Thyroid gland (tissue), 4 donors: ENCODE data around the gene ZNF227. TPM values are rescaled to one million over a fixed set of nuclear protein-coding genes. Genes with fewer than 3 reads are reported as not detected.

Experiments used
- DNase-seq, 2 donors: peaks; one replicate each; pipeline ENCODE4 v3.0.0-alpha.2; 2019
- H3K27ac ChIP-seq, 3 donors: fragments of 200-600 bp; sonication (generic); 1 replicate in 2 of 3; 2 replicates in 1 of 3; pipeline ENCODE4 v1.5.1; 2016 to 2019; ENCODE audit warnings: mild to moderate bottlenecking in 1 of 3, moderate library complexity in 1 of 3
- H3K27me3 ChIP-seq: fragments of 200-600 bp; sonication (generic); one replicate; pipeline ENCODE4 v1.5.1; 2019
- H3K36me3 ChIP-seq, 2 donors: fragments of 200-600 bp; sonication (generic); one replicate each; pipeline ENCODE4 v1.5.1; 2016 to 2019
- H3K4me1 ChIP-seq, 2 donors: fragments of 200-600 bp; sonication (generic); one replicate each; pipeline ENCODE4 v1.5.1; 2017 to 2019
- H3K4me3 ChIP-seq, 3 donors: fragments of 200-600 bp; sonication (generic); replicated peaks in 1 of 3; 1 replicate in 2 of 3; 2 replicates in 1 of 3; pipeline ENCODE4 v1.5.1; 2016; ENCODE audit warnings: mild to moderate bottlenecking in 1 of 3
- H3K9me3 ChIP-seq: fragments of 200-600 bp; sonication (generic); one replicate; pipeline ENCODE4 v1.5.1; 2017
- CTCF ChIP-seq, 6 experiments: fragments of 200-600 bp in 3 of 6; fragments of 450-650 bp in 3 of 6; sonication (generic) in 3 of 6; IDR thresholded peaks; one replicate each; pipeline ENCODE4 v1.5.1; 2016 to 2019; ENCODE audit warnings: antibody characterized with exemption in 6 of 6, mild to moderate bottlenecking in 2 of 6, inconsistent platforms in 1 of 6, moderate library complexity in 1 of 6
- POLR2A ChIP-seq, 2 donors: fragments of 450-650 bp; IDR thresholded peaks; one replicate each; pipeline ENCODE4 v1.6.1; 2017; ENCODE audit warnings: antibody characterized with exemption in 2 of 2, mild to moderate bottlenecking in 2 of 2, moderate library complexity in 1 of 2
- whole genome bisulfite sequencing, 2 donors: methylation state at CpG; one replicate each; pipeline ENCODE4 v1.1.5; 2017; 5-methylcytosine and 5-hydroxymethylcytosine counted together
- intact Hi-C: fragments of 100-400 bp; cut with DNase I; formaldehyde crosslinking; loops from one replicate; pipeline ENCODE4 v1.15.1; 2023
- total RNA-seq, 4 donors: library from RNA; depleted of rRNA; stranded (reverse); fragments of >200 nt; gene quantifications; one replicate each; pipeline ENCODE4 v1.2.3, GENCODE V29; 2016

ZNF227 gene
- total RNA-seq, 4 donors from 2014 or later: 12.4 to 44.7 (median 18.4) TPM

- Histone ChIP-seq H3K9me3 (no peaks in the 10 kb centered on the region), H3K36me3 (peaks cover 53 to 54% of the 10 kb centered on the region in 2 donors), H3K4me3 (no peak overlapping the region), H3K4me1 (no peaks in the 10 kb centered on the region), H3K27ac (no peak overlapping the region), H3K27me3 (no peaks in the 10 kb centered on the region)
- 94 to 97% methylated on average over 3 of the region's 3 CpGs for WGBS, 2 donors
- intact Hi-C loops: no loop called here
- no peak for DNase-seq
- TF ChIP-seq CTCF (IDR thresholded peaks at IDR 0.05) (no peak), POLR2A (IDR thresholded peaks at IDR 0.05) (no peak)
Observed at GRCh38 chr19:44176590-44176989, 35.7 kb upstream of the ZNF227 start.

GRCh38 chr19:44180968-44181367 lies 31.4 kb upstream of the ZNF227 start:
- Histone ChIP-seq H3K4me3 (no peak overlapping the region), H3K36me3 (peaks cover 10% of the 10 kb centered on the region in 2 donors), H3K9me3 (no peaks in the 10 kb centered on the region), H3K4me1 (no peaks in the 10 kb centered on the region), H3K27me3 (no peaks in the 10 kb centered on the region), H3K27ac (no peak overlapping the region)
- intact Hi-C loops: no loop called here
- DNase-seq: no peak
- no peak for TF ChIP-seq POLR2A (IDR thresholded peaks at IDR 0.05)
- TF ChIP-seq CTCF (IDR thresholded peaks at IDR 0.05): no peak

GRCh38 chr19:44182145-44182544 lies 30.2 kb upstream of the ZNF227 start:
- Histone ChIP-seq H3K36me3 (no peaks in the 10 kb centered on the region), H3K27me3 (no peaks in the 10 kb centered on the region), H3K9me3 (no peaks in the 10 kb centered on the region), H3K4me1 (no peaks in the 10 kb centered on the region), H3K27ac (no peak overlapping the region), H3K4me3 (no peak overlapping the region)
- no peak for TF ChIP-seq CTCF (IDR thresholded peaks at IDR 0.05)
- no peak for TF ChIP-seq POLR2A (IDR thresholded peaks at IDR 0.05)
- WGBS, 2 donors: 74 to 88% methylated on average over 10 of the region's 10 CpGs
- DNase-seq: no peak
- intact Hi-C loops: no loop called here

GRCh38 chr19:44190020-44190419 lies 22.3 kb upstream of the ZNF227 start:
- no peaks in the 10 kb centered on the region for H3K36me3 ChIP-seq
- no peak overlapping the region for H3K4me3 ChIP-seq
- TF ChIP-seq CTCF (IDR thresholded peaks at IDR 0.05) (no peak), POLR2A (IDR thresholded peaks at IDR 0.05) (no peak)
- no peak for DNase-seq
- no peak overlapping the region for H3K27ac ChIP-seq
- H3K9me3 ChIP-seq: no peaks in the 10 kb centered on the region
- no peaks in the 10 kb centered on the region for H3K4me1 ChIP-seq
- WGBS, 2 donors: 96 to 99% methylated on average over 6 of the region's 6 CpGs
- intact Hi-C loops: no loop called here
- H3K27me3 ChIP-seq: no peaks in the 10 kb centered on the region

GRCh38 chr19:44192127-44192526 lies 20.2 kb upstream of the ZNF227 start:
- no peaks in the 10 kb centered on the region for H3K9me3 ChIP-seq
- intact Hi-C loops: no loop called here

More at GRCh38 chr19:44192127-44192526, 20.2 kb upstream of the ZNF227 start:
- Histone ChIP-seq H3K27ac (no peak overlapping the region), H3K36me3 (no peaks in the 10 kb centered on the region), H3K4me3 (no peak overlapping the region), H3K4me1 (no peaks in the 10 kb centered on the region), H3K27me3 (no peaks in the 10 kb centered on the region)
- TF ChIP-seq POLR2A (IDR thresholded peaks at IDR 0.05) (no peak), CTCF (IDR thresholded peaks at IDR 0.05) (no peak)
- DNase-seq: no peak
- 64% methylated on average over 5 of the region's 5 CpGs for WGBS, 2 donors
